Small intestine (tissue), 7 donors: Measurements from ENCODE around the gene CHD9NB. TPM values are rescaled to one million over a fixed set of nuclear protein-coding genes. Genes with fewer than 3 reads are reported as not detected.
"Not testable (repeated sequence)": the region's sequence is repeated elsewhere in the genome, so short reads cannot be mapped to it uniquely, and the experiment has no call there.

Experiments used
- DNase-seq, 2 donors: peaks; one replicate each; pipeline versions ENCODE4 v3.0.0 to v3.0.0-alpha.2; 2013
- FAIRE-seq: peaks from 2 replicates; lab custom pipeline; 2012; peaks lifted over from hg19 to GRCh38; lab: Jason Lieb, UNC
- H3K27ac ChIP-seq, 3 donors: one replicate each; pipeline ENCODE4 v1.5.1; 2013; ENCODE audit warnings: low read length in 2 of 3, mild to moderate bottlenecking in 2 of 3, control low read depth in 1 of 3, inconsistent platforms in 1 of 3, low read depth in 1 of 3, moderate library complexity in 1 of 3
- H3K27me3 ChIP-seq, 3 donors: one replicate each; pipeline ENCODE4 v1.6.1; 2013; ENCODE audit warnings: low read length in 3 of 3, inconsistent platforms in 1 of 3; ENCODE audit not compliant: control insufficient read depth in 3 of 3, insufficient read depth in 3 of 3
- H3K36me3 ChIP-seq, 3 donors: one replicate each; pipeline ENCODE4 v1.6.1; 2013; ENCODE audit warnings: low read length in 3 of 3, inconsistent platforms in 1 of 3, low read depth in 1 of 3, mild to moderate bottlenecking in 1 of 3, moderate library complexity in 1 of 3; ENCODE audit not compliant: control insufficient read depth in 3 of 3, insufficient read depth in 2 of 3
- H3K4me1 ChIP-seq, 3 donors: one replicate each; pipeline ENCODE4 v1.6.1; 2013; ENCODE audit warnings: low read length in 2 of 3, inconsistent platforms in 1 of 3, low read depth in 1 of 3, mild to moderate bottlenecking in 1 of 3, moderate library complexity in 1 of 3; ENCODE audit not compliant: control insufficient read depth in 3 of 3, insufficient read depth in 2 of 3
- H3K4me3 ChIP-seq, 3 donors: one replicate each; pipeline ENCODE4 v1.5.1; 2013; ENCODE audit warnings: low read length in 3 of 3, control low read depth in 1 of 3, inconsistent platforms in 1 of 3, low read depth in 1 of 3, mild to moderate bottlenecking in 1 of 3, moderate library complexity in 1 of 3
- H3K9me3 ChIP-seq, 2 donors: one replicate each; pipeline ENCODE4 v1.6.1; 2013; ENCODE audit warnings: low read depth in 1 of 2, low read length in 1 of 2; ENCODE audit not compliant: control insufficient read depth in 2 of 2, insufficient read depth in 1 of 2
- WGBS, 3 donors: extraction: QIAGEN DNeasy Blood & Tissue Kit; methylation state at CpG; one replicate each; pipeline ENCODE4 v1.1.7; 2013; 5-methylcytosine and 5-hydroxymethylcytosine counted together
- polyA plus RNA-seq, 4 donors: library from polyadenylated mRNA; stranded (reverse) in 3 of 4; unstranded in 1 of 4; fragments of 200-250 nt in 3 of 4; fragments of 120-200 nt in 1 of 4; gene quantifications; one replicate each; pipeline versions ENCODE4 v1.2.1 to v1.2.3, GENCODE V29; 2013
- donor health status: healthy with polysubstance abuse.
- donor health status: control.
- donor health status: control.
- donor health status: Bipolar disorder and iron deficiency.
- donor health status: healthy.

Gene CHD9NB
- polyA plus RNA-seq, 4 donors: 0.83 to 2.7 (median 1.0) TPM

DNA sequence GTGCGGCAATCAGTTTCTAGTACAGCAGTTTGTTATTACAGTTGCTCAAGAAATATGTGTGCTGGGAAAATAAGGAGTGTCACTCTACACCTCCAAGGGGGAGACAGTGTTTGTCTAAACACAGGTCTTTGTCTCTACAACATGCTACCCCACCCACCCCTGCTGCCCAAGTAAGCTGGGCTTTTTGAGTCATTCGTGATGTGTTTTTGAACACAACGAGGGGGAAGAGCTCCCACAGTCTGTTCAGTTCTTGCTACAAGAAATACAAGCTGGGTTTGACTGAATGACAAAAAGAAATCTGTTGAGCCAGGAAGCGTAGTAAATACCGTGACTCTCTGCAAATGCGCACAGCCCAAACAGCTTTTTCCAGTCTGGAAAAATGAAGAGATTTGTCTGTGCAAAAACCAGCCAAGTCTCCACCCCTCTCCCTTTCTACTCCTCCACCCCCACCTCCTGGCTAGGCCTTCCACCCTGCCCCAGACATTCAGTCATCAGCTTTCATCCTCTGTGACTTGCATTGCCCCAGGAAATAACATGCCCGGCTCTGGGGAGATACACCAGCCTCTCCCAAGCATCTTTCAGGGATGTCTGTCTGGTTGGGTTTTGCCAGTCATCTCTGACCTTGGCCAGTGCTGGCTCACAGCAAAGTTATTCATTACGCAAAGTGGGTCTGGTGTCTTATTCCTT is 27.8 kb upstream of the CHD9NB start:
- no peak for FAIRE-seq

DNA sequence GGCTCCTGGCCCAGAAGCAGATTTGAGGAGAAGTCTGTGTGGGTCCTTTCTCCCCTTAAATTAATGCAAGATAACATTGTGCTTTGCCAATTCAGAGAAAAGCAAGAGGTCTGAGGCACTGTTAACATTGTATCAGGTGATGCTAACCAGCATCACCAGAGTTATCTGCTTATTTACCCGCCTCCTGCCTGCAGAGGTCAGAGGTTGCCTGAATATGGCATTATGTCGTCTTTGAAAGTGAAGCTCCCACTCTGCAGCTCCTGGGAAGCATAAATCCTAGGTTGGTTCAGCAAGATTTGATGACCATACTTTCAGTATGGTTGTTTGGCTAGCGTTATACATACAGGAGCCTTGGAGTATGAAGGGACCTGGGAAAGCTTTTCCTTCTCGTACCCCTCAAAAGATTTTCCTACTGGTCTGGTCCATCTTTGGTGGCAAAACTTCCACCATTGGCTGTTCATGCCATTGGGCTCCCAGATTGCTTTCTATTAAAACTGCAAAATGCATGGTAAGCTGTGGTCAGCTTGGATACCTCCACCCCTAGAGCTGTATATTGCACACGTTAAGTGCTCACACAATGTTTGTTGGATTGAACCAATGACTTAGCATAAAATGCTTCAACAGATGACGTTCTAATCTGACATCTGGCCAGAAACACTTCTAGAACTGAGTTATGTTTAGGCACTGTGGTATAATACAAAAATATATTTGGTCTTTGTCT is 26.2 kb upstream of the CHD9NB start:
- FAIRE-seq (no peak), DNase-seq (no peak)
- peaks cover 0 to 6% (median 2%) of the 10 kb centered on the region in 3 donors for H3K36me3 ChIP-seq
- no peaks in the 10 kb centered on the region for H3K27me3 ChIP-seq
- no peak overlapping the region for H3K4me3 ChIP-seq
- H3K9me3 ChIP-seq: peaks cover 0 to 12% of the 10 kb centered on the region in 2 donors
- no peak overlapping the region for H3K27ac ChIP-seq
- peaks cover 0 to 14% (median 0%) of the 10 kb centered on the region in 3 donors for H3K4me1 ChIP-seq
- WGBS, 3 donors: 83 to 93% (median 89%) methylated on average over 6 of the region's 6 CpGs

More for the DNA sequence above, 27.8 kb upstream of the CHD9NB start:
- 56 to 88% (median 76%) methylated on average over 8 of the region's 8 CpGs for WGBS, 3 donors
- no peaks in the 10 kb centered on the region for H3K27me3 ChIP-seq
- H3K4me3 ChIP-seq: no peak overlapping the region
- H3K27ac ChIP-seq: peak overlapping the region in 2 of 3 donors; percentile 51 to 52
- peaks cover 0 to 4% of the 10 kb centered on the region in 2 donors for H3K9me3 ChIP-seq
- peaks cover 0 to 3% (median 2%) of the 10 kb centered on the region in 3 donors for H3K36me3 ChIP-seq
- no peak for DNase-seq
- peaks cover 0 to 19% (median 4%) of the 10 kb centered on the region in 3 donors for H3K4me1 ChIP-seq

DNA sequence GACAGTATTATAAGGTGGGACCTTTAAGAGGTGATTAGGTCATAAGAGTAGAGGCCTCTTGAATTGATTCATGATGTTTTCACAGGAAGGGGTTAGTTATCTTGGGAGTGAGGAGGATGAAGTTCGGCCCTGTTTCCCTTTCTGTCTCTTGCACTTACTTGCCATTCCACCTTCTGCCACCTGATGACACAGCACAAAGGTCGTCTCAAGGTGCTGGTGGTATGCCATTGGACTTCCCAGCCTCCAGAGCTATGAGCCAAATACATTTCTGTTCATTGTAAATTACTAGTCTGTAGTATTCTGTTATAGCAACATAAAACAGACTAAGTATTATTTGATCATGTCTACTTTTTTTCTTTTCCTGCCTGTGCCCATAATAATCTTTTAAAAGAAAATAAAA is 25.6 kb upstream of the CHD9NB start:
- no peak for FAIRE-seq

DNA sequence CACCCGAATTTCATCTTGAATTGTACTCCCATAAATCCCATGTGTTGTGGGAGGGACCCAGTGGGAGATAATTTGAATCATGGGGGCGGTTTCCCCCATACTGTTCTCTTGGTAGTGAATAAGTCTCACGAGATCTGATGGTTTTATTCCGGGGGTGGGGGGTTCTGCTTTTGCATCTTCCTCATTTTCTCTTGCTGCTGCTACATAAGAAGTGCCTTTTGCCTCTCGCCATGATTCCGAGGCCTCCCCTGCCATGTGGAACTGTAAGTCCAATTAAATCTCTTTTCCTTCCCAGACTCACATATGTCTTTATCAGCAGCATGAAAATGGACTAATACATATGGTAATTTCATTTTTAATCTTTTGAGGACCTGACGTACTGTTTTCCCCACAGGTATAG is 22.8 kb upstream of the CHD9NB start:
- peaks cover 0 to 12% of the 10 kb centered on the region in 2 donors for H3K9me3 ChIP-seq
- not testable (repeated sequence) for H3K4me1 ChIP-seq, H3K4me3 ChIP-seq, H3K36me3 ChIP-seq, FAIRE-seq, H3K27ac ChIP-seq, H3K27me3 ChIP-seq, DNase-seq
- 85 to 97% (median 89%) methylated on average over 7 of the region's 7 CpGs for WGBS, 3 donors

More for the DNA sequence above, 25.6 kb upstream of the CHD9NB start:
- WGBS, 3 donors: 79 to 84% (median 80%) methylated on average over 2 of the region's 2 CpGs
- DNase-seq: no peak
- Histone ChIP-seq H3K36me3 (peaks cover 0 to 6% (median 2%) of the 10 kb centered on the region in 3 donors), H3K27ac (no peak overlapping the region), H3K4me1 (peaks cover 0 to 14% (median 0%) of the 10 kb centered on the region in 3 donors), H3K27me3 (no peaks in the 10 kb centered on the region), H3K9me3 (peaks cover 0 to 12% of the 10 kb centered on the region in 2 donors), H3K4me3 (no peak overlapping the region)

DNA sequence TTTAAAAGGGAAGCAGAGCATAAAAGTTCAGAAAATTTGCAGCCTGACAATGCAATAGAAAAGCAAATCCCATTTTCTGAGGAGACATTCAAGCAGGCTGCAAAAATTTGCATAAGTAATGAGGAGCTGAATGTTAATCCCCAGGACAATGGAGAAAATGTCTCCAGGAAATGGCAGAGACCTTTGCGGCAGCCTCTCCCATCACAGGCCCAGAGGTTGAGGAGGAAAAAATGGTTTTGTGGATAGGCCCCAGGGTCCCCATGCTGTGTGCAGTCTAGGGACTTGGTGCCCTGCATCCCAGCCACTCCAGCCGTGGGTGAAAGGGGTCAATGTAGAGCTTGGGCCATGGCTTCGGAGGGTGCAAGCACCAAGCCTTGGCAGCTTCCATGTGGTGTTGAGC is 21.6 kb upstream of the CHD9NB start:
- not testable (repeated sequence) for H3K4me1 ChIP-seq, H3K4me3 ChIP-seq, DNase-seq, H3K36me3 ChIP-seq, FAIRE-seq, H3K27me3 ChIP-seq, H3K27ac ChIP-seq
- 65 to 95% (median 67%) methylated on average over 3 of the region's 3 CpGs for WGBS, 3 donors
- peaks cover 0 to 12% of the 10 kb centered on the region in 2 donors for H3K9me3 ChIP-seq

- WGBS, 3 donors: 84 to 97% (median 89%) methylated on average over 6 of the region's 6 CpGs
- peaks cover 0 to 12% of the 10 kb centered on the region in 2 donors for H3K9me3 ChIP-seq
- DNase-seq (no peak), FAIRE-seq (no peak)
- H3K27ac ChIP-seq: no peak overlapping the region
- no peaks in the 10 kb centered on the region for H3K27me3 ChIP-seq
- peaks cover 0 to 7% (median 7%) of the 10 kb centered on the region in 3 donors for H3K4me1 ChIP-seq
- H3K4me3 ChIP-seq: no peak overlapping the region
- H3K36me3 ChIP-seq: peaks cover 0 to 18% (median 0%) of the 10 kb centered on the region in 3 donors
Observed at GRCh38 chr16:53073022-53073421, 20.3 kb upstream of the CHD9NB start.

GRCh38 chr16:53071748-53072301 is 19.1 kb upstream of the CHD9NB start:
- H3K27ac ChIP-seq: peak overlapping the region; percentile 16 to 62 (median 25)
- DNase-seq: peak; percentile 52 to 56
- no peak for FAIRE-seq

GRCh38 chr16:53069772-53070171 is 17.1 kb upstream of the CHD9NB start:
- peaks cover 0 to 18% (median 0%) of the 10 kb centered on the region in 3 donors for H3K36me3 ChIP-seq
- H3K27ac ChIP-seq: no peak overlapping the region
- no peak overlapping the region for H3K4me3 ChIP-seq
- FAIRE-seq (no peak), DNase-seq (no peak)
- H3K4me1 ChIP-seq: peaks cover 0 to 7% (median 7%) of the 10 kb centered on the region in 3 donors
- H3K9me3 ChIP-seq: peaks cover 0 to 6% of the 10 kb centered on the region in 2 donors
- 72 to 95% (median 84%) methylated on average over 2 of the region's 2 CpGs for WGBS, 3 donors
- no peaks in the 10 kb centered on the region for H3K27me3 ChIP-seq

More at GRCh38 chr16:53071748-53072301, 19.1 kb upstream of the CHD9NB start:
- 24 to 52% (median 52%) methylated on average over 6 of the region's 6 CpGs for WGBS, 3 donors
- Histone ChIP-seq H3K9me3 (peaks cover 0 to 8% of the 10 kb centered on the region in 2 donors), H3K4me3 (peak overlapping the region in 1 of 3 donors; percentile 11), H3K36me3 (peaks cover 0 to 18% (median 0%) of the 10 kb centered on the region in 3 donors), H3K4me1 (peaks cover 0 to 7% (median 7%) of the 10 kb centered on the region in 3 donors), H3K27me3 (no peaks in the 10 kb centered on the region)
